DMS153 (cell line): ENCODE results near the gene RAP1A.
"Not testable (repeated sequence)": the region's sequence is repeated elsewhere in the genome, so short reads cannot be mapped to it uniquely, and the experiment has no call there.

ENCODE experiments used
- DNase-seq: peaks from one replicate; lab custom pipeline; 2025; lab: John Stamatoyannopoulos, UW

The RAP1A gene

DNA sequence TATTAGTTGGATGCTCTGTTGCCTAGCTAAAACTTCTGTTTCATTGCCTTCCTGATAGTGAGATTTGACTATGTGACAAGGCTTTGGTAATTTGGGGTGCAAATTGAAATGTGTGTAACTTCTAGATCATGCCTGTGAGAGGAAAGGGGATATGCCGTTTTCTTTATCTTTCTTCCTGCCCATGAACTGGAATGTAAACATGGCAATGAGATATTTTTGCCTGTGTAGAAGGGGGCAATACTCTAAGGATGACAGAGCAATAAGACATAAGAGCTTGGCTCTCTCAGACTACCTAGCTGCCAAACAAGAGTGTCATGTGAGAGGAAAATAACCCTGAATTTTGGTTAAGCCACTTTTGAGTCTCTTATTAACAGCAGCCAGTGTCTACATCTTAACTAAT, 49.7 kb downstream of the RAP1A start:
- no peak for DNase-seq

DNA sequence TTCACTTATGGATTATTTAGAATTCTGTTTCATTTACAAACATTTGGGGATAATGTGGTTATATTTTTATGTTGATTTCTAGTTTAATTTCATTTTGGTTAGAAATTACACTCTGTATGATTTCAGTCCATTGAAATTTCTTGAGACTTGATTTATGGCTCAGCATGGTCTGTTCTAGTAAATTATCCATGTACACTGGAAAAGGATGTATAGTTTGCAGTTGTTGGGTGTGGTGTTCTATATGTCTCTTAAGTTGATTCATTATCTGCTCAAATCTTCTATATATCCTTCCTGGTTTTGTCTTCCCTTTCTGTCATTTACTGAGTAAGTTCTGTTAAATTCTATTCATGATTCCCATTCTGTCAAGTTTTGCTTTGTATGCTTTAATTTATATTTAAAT, 52.3 kb downstream of the RAP1A start:
- no peak for DNase-seq

DNA sequence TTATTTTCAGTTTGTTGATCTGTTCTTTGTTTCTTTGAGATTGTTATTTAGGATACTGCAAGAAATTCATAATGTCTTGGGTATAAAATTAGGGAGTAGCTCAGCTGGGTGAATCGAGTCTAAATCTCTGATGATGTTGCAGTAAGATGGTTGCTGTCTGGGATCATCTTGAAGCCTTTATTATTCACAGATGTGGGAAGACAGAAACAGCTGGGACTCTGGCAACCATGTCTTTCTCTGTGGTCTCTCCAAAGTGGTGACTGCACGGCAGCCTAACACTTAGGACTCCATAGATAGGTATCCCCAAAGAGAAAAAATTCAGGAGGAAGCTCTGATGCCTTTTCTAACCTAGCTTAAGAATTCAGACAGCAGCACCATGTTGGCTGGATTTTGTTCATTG, 52.7 kb downstream of the RAP1A start:
- no peak for DNase-seq

DNA sequence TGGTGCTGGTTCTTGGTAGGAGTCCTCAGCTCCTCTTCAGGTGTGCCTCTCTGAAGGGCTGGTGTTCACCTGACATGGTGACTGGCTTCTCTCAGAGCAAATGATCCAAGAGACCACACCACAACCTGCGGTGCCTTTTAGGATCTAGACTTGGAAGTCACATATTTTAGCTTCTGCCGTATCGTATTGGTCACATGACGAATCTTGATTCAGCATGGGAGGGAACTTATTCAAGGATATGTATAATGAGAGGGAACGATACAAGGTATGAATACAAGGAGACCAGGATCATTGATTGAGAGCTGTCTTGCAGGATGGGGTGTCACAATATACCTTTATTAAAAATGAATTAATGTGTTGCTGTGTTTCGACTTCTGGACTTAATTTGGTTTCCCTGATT, 58.0 kb downstream of the RAP1A start:
- DNase-seq = no peak

DNA sequence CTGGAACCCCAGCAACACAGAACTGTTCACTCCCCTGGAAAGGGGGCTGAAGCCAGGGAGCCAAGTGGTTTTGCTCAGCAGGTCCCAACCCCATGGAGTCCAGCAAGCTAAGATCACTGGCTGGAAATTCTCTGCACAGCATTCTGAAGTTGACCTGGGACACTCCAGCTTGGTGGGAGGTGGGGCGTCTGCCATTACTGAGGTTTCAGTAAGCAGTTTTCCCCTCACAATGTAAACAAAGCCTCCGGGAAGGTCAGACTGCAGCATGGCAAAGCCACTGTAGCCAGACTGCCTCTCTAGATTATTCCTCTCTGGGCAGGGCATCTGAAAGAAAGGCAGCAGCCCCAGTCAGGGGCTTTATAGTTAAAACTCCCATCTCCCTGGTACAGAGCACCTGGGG, 60.0 kb downstream of the RAP1A start:
- no peak for DNase-seq

DNA sequence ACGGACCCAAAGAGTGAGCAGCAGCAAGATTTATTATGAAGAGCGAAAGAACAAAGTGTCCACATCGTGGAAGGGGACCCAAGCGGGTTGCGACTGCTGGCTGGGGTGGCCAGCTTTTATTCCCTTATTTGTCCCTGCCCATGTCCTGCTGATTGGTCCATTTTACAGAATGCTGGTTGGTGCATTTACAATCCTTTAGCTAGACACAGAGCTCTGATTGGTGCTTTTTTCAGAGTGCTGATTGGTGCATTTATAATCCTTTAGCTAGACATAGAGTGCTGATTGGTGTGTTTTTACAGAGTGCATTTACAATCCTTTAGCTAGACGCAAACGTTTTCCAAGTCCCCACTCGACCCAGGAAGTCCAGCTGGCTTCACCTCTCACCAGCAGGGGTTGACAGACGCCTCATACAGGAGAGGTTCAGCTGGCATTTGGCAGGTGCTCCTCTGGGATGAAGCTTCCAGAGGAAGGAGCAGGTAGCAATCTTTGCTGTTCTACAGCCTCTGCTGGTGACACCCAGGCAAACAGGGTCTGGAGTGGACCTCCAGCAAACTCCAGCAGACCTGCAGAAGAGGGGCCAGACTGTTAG, 60.7 kb downstream of the RAP1A start:
- DNase-seq = not testable (repeated sequence)

DNA sequence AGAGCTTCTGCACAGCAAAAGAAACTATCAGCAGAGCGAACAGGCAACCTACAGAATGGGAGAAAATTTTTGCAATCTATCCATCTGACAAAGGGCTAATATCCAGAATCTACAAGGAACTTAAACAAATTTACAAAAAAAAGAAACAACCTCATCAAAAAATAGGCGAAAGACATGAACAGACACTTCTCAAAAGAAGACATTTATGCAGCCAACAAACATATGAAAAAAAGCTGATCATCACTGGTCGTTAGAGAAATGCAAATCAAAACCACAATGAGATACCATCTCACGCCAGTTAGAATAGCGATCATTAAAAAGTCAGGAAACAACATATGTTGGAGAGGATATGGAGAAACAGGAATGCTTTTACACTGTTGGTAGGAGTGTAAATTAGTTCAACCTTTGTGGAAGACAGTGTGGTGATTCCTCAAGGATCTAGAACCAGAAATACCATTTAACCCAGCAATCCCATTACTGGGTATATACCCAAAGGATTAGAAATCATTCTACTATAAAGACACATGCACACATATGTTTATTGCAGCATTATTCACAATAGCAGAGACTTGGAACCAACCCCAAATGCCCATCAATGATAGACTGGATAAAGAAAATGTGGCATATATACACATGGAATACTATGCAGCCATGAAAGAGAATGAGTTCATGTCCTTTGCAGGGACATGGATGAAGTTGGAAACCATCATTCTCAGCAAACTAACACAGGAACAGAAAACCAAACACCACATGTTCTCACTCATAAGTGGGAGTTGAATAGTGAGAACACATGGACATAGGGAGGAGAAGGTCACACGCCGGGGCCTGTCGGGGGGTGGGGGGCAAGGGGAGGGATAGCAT, 65.9 kb downstream of the RAP1A start:
- not testable (repeated sequence) for DNase-seq

DNA sequence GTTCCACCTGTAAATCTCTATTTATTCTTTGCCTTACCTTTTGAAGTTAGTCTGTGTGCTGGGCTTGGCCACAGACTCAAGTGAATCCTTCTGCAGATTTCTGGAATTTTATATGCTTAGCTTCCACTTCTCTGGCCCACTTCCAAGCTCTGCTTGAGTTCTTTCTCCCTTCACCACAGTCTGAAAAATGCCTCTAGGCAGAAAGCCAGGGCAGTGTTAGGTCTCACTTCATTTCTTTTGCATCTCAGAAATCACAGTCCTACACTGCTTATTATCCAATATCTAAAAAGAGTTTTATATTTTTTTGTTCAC, 70.7 kb downstream of the RAP1A start:
- no peak for DNase-seq

DNA sequence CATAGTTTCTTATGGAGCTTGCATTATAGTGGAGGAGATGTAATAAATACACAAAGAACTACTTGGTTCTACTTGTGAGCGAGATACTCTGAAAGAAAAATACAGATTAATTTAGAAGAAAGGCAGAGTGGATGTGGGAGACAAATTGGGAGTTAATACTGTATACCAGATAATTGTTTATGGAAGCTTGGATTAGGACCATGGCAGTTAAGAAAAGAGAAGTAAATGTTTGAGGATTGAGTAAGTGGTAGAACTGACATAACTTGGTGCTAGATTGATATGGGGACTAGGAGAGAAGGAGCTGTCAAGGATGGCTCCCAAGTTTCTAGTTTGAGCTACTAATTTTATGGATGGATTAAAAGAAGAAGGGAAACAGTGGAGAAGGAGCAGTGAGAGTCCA, 72.3 kb downstream of the RAP1A start:
- DNase-seq = no peak

DNA sequence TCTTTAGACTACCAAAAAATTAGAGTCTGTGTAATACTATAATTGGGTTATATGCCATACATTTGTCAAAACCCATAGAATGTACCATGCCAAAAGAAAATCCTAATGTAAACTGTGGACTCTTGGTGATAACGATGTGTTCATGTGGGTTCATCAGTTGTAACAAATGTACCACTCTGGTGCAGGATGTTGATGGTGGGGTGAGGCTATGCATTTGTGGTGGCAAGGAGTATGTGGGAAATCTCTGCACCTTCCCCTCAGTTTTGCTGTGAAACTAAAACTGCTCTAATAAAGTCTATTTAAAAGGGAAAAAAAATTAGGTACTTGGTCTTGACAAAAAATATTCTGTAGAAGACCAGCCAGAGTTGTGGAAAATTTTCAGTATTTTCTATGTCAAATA, 76.2 kb downstream of the RAP1A start:
- no peak for DNase-seq

DNA sequence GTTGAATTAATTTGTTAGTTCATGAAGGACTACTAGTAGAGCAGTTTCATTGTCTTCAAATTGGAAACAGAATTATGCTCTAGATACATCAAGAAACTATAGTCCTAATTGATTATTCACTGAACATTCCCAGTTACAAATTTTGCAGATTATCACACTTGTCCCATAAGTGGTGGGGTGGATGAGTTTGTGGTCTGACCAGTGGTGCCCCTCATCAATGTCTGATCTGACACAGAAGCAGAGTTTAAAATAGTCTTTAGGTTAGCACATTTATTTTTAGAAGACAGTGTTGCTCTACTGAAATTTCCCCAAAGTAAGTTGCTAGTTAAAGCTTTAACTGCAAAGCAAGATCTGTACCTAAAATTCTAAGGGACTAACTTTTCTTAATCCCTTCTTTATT, 76.7 kb downstream of the RAP1A start:
- no peak for DNase-seq

DNA sequence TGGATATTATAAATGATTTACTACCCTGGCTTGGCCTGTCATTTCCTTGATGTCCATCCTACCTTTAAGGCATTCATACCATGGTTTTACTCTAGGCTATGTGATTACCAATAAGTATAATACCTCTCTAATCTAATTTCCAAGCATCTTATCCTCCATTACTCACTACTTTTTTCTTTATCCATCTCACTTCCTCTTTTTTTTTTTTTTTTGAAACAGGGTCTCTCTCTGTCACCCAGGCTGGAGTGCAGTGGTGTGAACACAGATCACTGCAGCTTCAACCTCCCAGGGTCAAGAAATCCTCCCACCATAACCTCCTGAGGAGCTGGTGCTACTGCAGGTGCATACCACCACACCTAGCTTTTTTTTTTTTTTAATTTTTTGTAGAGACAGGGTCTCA, 79.7 kb downstream of the RAP1A start:
- no peak for DNase-seq

DNA sequence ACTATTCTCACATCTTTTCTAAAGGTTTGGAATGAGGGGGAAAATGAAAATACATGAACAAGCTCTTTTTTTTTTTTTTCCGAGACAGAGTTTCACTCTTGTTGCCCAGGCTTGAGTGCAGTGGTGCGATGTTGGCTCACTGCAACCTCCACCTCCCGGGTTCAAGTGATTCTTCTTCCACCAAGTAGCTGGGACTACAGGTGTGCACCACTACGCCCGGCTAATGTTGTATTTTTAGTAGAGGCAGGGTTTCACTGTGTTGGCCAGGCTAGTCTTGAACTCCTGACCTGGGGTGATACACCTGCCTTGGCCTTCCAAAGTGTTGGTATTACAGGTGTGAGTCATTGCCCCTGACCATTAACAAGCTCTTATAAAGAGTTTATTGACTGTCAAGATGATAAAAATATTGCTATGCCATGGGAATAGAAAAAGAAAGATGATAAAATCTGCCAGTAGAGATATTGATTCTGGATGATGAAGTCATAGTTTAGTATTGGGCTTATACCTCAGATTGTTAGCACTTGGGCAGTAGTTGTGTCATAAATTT, 83.0 kb downstream of the RAP1A start:
- no peak for DNase-seq

DNA sequence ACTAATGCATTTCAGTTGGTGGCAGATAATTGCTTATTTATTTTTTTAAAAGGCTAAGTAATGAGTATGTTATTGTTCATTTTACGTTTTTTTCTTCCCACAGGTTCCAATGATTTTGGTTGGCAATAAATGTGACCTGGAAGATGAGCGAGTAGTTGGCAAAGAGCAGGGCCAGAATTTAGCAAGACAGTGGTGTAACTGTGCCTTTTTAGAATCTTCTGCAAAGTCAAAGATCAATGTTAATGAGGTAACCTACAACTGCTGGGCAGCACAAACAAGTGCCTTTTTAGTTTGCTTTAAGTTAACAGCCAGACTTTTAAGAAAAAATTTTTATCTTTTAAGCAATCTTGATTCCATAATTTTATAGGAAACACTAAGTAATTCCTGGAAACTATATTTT, 84.7 kb downstream of the RAP1A start:
- DNase-seq = no peak

DNA sequence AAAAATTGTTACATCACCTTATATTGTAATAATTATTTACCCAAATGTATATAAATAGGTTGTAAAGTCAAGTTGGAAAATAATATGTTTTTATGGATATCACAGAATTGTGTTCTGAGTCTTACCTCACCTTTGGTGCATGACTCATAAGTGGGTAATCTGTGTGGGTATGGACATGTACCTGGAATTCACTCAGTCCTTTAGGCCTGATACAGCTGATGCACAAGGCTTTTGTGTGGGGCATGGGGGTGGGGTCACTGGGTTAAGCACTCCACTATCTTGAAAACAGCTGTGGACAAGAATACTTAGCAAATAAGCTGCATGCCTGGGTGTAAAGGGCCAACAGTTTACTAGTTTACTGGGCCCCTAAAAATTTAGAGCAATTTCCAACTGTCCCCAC, 85.2 kb downstream of the RAP1A start:
- no peak for DNase-seq

DNA sequence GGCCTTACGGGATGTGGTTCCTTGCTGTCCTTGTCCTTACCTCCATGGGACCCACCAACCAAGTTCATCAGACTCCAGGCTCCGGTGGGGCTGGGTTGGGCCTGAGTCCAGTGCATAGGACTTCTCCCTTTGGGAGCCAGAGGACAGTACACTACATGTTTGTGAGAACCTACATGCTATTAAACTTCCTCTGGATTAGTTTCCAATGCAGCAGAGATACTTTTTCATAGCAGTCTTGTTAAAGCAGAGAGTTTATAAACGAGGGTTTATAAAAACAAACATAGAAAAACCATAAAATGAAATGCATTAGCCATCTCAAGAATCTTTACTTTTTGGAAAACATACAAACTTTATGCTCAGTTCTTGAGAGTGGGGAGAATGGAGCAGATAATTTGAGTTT, 86.3 kb downstream of the RAP1A start:
- DNase-seq = no peak

DNA sequence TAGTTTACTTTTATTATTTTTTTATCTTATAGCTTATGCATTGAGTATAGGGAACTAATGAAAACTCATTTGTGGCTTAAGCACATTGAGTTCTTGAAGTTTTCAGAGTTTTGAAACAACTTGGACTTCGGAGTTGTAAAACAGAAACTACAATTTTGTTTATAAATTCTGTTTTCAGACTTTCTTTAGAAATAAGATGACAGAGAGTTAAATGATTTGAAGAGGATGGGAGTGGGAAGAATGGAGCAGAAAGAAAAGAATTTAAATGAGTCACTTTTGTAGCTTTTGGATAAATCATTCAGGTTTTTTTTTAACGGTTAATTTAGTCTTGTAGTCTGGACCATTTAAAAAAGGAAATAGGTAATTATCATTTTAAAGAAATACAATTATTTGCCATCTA, 87.3 kb downstream of the RAP1A start:
- DNase-seq = no peak

DNA sequence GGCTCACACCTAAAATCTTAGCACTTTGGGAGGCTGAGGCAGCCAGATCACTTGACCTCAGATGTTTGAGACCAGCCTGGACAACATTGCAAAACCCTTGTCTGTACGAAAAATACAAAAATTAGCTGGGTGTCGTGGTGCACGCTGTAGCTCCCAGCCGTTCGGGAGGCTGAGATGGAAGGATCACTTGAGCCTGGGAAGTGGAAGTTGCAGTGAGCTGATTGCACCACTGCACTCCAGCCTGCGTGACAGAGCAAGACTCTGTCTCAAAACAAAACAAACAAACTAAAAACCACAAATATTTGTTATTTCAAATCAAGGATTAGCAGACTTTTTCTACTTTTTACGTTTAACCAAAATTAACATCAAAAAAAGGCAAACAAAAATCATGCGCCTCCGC, 88.3 kb downstream of the RAP1A start:
- no peak for DNase-seq

DNA sequence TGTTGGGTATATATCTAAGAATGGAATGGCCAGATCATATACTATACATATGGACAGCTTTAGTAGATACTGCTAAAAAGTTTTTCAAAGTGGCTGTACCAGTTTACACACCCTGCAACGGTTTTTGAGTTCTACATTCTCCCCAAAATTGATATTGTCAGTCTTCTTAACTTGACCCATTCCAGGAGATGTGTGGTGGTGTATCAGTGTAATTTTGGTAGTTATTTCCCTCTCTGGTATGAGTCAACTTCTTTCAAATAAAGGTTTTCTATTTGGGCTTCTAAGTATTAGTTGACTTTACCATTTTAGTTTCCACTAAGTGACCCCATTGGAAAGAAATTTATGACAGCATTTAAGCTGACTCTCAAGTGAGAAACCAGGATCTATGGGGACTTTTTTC, 90.4 kb downstream of the RAP1A start:
- no peak for DNase-seq

DNA sequence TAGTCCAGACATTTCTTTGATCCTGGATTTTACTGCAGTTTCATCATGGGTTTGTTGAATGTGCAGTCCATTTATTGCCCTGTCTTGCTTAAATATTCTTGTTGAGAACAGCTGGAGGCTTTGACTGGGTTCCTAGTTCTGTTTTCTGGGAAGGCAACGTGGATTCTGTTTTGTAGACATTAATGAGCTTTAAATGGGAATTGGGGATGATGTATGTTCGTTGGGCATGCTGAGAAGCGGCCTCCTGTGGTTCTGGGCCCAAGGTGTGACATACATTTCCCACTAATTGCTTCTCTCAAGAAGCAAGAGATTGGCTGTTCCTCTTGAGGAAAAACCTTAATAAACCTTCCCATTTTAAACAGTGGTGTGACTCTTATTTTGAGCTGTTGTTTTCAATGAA, 96.7 kb downstream of the RAP1A start:
- no peak for DNase-seq

DNA sequence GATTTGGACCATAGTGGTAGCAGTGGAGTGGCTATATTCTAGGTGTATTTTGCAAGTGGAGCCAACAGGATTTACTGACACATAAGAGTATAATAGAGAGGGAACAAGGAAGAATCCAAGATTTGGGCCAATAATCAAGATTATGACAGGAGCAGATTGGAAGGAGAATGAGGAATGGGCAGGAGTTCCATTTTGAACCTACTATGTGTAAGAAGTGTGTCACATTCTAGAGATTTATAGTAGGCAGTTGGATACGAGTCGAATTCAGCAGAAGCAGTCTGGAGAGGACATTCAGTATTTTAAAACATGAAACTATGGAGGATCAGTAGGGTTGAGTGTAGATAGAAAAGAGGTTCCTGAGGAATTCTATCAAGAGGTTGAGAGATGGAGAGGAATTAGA, 97.9 kb downstream of the RAP1A start:
- no peak for DNase-seq

DNA sequence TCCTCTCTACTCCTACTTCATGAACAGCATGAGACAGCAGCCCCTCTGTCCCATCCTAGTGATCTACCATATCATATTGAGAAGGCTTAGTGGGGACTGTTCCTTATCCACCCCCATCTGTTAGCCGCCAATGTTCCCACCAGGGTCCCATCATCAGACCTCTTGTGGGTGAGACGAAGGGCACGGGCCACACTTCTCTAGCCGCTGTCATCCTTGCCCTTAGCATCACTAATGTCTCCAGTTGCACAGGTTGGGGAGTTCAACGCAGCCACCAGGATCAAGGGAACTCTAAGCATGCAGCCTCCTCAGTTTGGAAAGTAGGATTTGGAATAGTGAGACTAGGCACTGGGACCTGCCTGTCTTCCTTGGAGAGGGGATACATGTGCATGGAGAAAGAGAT, 99.5 kb downstream of the RAP1A start:
- no peak for DNase-seq

DNA sequence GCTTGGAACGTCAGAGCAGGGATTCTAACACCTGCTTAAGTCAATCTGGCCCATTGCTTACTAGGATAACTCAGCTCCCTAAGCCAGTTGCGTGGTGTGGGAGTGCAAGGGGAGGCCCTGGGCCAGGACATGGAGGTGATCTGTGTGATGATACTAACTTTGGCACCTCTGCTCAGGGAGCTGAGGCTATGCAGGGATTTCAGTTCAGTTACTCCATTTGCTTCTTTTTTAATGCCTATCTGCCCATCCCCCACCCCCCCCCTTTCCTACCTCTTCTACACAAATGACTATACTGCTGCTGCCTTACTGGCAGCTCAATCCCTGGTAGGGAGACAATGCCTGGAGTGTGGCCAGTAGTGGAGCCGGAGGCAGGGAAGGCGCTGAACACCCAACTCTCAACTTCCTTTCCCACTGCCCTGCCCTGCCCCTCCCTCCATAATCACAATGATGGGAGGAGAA, 100.1 kb downstream of the RAP1A start:
- no peak for DNase-seq
